HG02973 (cell line): ENCODE results near the gene RPS23.

ENCODE experiments used
- ATAC-seq: cut with Tn5 transposase; IDR thresholded peaks from one replicate; pipeline ENCODE4 v1.9.1; 2021; ENCODE audit warnings: moderate library complexity; ENCODE audit not compliant: unreplicated experiment

The RPS23 gene

DNA sequence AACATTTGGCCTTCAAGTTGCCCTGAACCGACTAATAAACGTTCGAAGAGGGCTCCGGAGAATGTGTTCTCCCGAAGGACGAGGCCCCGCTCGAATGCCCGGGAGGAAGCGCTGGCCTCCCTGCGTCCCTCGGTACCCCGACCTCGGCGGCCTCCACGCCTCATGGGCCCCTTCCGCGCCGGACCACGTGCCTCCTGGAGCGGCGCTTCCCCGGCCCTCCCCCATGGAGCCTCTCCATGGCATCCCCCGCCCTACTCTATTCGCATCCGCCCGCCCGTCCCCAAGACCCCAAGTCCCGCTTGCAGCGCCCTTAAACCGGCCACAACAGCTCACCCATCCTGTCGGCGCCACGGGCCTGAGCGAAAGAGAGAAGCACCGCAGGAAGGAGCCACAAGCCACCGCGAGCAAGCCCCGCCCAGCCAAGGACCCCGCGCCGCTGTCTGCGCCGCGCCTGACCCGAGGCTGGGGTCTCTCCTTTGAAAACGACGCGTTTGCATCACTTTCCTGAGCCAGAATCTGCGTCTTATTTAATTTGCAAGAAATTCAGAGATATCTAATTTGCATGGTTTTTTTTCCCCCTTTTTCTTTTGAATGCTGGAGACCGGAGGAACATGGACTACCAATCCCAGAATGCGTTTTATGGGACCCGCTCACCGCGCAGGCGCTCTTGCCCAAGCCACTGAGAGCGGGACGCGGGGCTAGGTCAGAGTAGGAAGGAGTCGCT, at the start of gene RPS23:
TSS of gene RPS23 (minus strand) at position 368 of the 724 bp plus-strand sequence. CDS start at position 337, 31 bp downstream.
- ATAC-seq: peak; percentile 93

DNA sequence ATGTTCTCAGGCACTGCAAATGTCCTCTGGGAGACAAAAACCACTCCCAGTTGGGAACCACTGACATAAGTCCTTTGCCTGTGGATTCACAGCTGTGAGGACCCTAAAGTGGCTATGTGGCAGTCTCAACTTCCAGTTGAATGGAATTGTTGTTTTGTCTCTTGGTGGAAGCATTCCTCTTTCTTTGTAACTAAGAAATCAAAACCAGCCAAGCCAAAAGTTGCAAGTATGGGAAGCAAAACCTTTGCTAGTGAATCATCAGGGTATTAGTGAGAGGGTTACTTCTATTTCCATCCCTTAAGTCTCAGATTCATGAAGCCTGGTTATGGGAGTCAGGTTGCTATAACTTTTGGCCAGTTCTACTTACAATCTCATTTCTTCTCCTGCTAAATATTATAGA, 49.8 kb upstream of the RPS23 start:
- ATAC-seq: no peak

DNA sequence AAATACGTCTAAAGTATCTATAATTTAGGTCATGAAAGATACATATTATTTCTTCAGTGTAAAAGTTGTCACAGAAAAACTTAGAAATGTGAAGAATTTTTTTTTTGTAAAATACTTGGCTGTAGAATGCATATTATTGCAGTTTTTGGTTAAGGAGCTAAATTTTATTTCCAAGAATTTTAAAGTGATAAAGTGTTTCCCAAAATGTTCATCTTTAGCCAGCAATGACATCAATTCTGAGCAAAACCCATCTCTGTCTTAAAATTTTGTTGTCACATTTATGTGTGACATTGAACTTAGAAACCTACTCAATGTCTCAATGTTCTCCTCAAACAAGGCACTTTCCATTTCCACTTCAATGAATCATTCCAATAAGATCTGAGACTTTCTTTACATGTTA, 47.8 kb upstream of the RPS23 start:
- ATAC-seq: no peak

DNA sequence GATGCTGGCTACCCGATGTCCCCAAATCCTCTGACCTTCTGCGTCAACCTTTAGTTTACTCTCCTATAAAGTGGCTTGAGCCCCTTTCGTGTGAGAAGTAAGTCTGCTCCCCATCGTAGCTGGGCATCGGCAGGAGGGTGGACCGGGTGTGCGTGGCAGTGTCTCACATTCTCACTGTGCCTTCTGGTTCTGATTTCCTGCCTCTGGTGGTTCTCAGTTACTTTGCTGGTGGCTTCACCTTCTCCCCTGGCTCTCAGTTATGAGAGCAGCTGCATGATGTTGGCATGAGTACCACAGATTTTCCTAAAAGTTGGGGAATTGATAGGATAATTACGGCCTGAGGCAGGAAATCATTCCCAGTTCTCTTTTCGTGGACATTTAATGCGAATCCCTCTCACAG, 47.0 kb upstream of the RPS23 start:
- no peak for ATAC-seq

DNA sequence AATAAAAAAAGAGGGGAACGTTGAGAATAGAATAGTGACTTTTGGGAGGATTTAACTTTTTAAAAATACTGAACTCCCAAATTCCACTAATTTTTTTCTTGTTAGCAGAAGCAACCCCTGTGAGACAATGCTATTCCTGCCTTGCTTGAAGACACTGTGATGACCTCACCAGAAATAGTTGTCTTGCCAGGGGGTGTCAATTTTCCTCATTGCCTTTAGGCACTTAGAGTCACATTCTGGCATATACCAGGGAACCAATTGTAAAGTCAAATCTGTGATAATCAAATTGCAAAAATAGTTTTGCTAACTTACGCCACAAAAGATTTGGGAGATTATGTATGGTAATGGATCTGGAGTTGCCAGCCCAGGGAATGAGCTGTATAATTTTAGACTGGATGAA, 42.8 kb upstream of the RPS23 start:
- no peak for ATAC-seq

DNA sequence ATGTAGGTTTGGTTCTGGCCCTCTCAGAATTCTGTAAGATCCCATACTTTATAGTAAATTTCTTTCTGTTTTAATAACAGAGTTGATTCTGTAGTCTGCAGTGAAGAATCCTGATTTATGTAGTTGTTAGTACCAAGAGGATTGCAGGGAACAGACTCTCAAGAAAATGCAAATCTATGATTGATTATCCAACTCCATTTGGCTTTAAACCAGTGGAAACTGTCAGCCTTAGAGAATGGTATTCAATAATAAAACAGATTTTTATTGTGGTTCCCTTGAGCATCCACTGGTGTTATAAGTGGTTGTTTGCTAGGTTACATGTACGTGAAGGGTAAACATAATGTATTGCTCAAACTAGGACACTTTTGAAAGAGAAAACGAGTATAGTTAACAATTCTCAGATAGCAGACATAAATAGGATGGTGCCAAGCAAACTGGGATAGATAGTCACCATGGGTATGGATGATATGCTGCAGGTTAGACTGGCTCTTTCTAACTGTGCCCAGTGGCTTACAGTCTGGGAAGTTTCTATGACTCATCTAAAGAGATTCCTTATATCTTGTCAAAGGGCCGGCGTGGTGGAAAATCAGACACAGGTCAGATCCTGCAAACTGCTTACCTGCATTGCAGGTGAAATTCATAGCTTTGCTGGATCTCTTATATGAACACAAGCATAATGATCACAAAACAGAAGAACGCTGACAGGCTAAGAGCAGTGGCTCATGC, 41.7 kb upstream of the RPS23 start:
- ATAC-seq: no peak

DNA sequence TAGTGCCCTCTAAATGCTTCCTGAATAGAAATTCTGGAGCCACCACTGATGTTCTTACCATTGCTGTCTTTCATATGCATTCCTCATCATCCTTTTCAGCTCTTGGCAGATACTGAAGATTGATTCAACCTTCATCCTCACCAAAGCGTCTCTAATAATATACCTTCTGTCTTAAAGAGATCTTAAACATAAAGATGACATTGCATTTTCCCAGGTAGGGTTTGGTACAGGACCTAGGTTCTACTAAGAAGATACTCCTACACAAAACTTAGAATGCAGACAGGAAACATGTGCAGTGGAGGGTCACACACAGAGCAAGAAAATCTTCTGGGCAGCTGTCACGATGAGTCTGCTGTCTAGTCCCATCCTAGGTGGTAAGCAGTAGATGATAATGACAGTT, 41.0 kb upstream of the RPS23 start:
- ATAC-seq: no peak

DNA sequence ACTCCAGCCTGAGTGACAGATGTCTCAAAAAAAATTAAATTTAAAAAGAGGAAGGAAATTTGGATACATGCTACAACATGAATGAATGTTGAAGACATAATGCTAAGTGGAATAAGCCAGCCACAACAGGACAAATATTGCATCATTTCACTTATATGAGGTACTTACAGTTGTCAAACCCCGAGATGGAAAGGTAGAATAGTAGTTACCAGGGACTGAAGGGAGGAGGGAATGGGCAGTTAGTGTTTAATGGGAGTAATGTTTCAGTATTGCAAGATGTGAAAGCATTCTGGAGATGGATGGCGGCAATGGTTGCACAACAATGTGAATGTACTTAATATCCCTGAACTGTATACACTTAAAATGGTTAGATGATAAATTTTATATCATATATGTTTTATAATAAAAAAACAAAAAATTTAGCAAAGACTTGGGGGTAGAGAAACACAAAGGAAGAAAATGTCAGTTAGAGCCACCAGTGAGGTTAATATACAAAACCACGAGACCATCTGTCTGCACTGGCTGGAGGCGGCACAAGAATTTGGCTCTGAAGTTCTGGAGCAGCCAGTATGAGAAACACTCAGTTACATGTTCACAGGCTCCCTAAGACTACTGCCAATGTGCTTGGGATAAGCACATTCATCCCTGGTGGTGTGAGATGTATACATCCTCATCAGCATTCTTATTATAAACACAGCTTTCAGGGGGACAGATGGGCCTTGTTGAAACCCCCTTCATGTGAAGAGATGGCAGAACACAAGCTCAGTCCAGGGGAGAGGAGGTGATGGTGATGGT, 37.0 kb upstream of the RPS23 start:
- no peak for ATAC-seq

DNA sequence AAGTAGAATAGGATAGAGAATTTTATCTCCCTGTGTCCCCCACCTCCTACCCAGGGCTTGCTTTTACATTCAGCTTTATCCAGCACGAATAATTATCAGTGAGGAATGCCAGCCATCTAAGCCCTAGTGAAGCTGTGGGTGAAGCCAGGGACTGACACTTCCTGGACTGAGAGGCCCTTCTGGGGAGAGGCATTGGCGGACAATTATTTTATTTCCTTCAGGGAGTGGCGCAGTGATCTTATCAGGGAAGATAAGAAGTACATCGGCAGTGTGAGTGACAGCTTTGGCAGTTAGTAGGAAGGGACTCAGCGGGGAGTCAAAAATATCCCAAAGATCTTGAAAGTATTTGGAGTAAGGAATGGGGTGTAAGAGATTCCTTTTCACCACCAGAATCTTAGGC, 34.9 kb upstream of the RPS23 start:
- ATAC-seq: no peak

DNA sequence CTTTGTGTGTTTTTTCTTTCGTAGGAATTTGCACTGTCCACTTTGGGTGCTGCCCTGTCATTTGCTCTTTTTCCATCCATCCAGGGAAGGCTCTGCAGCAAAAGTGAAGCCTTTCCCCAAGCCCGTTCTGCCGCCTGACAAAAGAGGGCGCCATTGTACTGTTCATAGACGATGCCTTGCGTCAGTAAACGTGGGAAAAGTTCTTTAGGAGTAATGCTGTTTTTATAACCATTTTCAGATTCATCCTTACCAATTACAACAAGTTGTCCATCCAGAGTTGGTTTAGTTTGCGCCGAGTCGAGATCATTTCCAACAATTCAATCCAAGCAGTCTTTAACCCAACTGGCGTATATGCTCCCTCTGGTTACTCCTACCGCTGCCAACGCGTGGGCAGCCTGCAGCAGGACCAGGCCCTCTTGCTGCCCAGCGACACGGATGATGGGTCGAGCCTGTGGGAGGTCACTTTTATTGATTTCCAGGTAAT, 34.3 kb upstream of the RPS23 start:
- ATAC-seq: no peak

DNA sequence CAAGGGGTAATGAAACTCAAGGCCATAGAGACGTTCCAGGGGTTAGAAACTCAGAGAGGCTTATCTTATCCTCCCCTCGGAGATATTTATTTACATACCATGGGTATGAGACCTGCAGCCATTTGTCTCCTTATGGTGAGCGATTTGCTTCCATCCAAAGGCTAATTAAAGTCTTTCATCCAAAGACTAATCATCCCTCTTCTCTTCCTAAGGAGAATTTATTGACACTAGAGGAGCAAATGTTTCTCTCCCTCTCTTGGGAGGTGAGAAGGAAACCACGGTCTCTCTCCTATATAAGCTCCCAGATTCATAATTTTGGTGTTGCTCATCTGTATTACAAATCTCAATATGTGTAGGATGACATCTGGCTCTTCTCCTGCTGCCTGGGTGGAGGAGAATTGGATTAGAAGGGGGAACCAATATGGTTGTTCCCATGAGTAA, 31.0 kb upstream of the RPS23 start:
- ATAC-seq: no peak

DNA sequence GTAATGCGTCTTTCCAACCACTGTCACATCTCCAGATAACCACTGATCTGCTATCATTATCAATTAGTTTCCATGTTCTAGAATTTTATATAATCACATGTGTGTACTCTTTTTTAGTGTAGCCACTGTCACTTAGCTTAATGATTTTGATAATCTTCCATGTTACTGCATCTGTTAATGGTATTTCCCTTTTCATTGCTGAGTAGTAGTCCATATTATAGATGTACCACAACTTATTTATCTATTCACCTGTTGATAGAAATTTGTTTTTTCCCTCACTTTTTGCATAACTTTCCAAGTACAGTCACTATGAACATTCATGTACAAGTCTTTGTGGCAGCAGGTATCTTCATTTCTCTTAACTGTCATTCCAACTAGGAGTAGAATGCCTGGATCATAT, 30.3 kb upstream of the RPS23 start:
- ATAC-seq: no peak

DNA sequence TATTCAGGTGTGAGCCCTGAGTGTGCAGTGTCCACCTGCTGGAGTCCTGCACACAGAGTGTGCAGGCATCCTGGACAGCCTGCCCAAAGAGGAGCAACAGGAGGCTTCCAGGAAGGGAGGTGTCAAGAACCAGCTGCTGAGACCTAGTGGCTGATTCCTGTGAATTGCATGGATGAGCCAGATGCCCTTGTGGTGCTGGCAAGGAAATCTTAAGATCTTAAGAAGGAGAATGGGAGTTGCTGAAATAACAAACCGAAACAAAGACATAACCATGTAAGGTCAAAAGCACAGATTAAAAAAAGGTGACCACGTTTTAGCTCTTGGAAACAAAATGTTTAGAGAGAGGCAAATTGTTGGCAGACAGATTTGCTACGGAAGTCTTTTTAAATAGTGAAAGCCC, 29.3 kb upstream of the RPS23 start:
- no peak for ATAC-seq

DNA sequence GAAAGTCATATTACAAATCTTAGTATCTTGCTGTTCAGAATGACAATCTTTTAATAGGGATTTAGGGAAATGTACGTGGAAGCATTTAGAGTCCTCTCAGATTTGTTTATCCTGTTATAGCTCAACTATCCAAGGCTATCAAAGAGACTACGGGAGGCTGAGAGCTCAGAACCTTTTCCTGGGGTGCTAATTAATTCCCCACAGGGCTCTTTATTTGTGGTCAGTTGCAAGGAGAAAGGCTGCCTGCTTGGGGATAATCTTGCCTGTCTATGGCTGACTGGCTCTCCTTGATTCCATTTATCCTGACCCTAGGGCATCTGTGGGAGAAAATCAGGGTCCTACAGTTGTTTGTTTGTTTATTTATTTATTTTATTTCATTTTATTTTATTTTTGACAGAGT, 28.0 kb upstream of the RPS23 start:
- ATAC-seq: no peak

DNA sequence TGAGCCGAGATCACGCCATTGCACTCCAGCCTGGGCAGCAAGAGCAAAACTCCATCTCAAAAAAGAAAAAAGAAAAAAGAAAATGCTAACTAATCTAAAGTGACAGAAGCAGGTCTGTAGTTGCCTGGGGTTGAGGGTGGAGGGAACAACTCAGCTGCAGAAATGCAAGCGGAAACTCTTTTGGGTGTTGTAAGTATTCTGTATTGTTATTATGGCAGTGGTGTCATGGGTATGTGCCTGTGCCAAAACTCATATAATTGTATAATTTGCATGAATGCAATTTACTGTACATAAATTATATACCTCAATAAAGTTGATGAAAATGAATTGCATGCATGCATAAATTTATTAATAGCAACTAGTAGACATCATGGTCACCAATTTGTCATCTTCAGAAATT, 23.0 kb upstream of the RPS23 start:
- ATAC-seq: no peak

DNA sequence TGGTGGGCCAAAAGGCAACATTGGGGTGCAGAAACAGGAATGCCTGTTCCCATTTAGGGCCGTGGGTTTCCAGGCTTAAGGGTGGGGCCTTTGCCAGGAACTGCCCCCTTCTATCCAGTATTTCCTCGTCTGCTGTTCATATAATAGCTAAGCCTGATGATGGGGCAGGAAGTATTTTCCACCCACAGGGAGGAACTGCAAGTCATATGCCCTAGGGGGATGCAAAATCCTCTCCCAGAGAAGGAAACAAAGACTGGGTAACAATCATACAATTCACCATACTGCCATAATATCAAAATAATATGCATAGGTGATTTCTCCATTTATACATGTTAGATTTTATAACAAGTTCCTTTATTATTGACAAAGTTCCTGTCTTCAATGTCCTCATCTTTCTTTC, 20.5 kb upstream of the RPS23 start:
- ATAC-seq: no peak

DNA sequence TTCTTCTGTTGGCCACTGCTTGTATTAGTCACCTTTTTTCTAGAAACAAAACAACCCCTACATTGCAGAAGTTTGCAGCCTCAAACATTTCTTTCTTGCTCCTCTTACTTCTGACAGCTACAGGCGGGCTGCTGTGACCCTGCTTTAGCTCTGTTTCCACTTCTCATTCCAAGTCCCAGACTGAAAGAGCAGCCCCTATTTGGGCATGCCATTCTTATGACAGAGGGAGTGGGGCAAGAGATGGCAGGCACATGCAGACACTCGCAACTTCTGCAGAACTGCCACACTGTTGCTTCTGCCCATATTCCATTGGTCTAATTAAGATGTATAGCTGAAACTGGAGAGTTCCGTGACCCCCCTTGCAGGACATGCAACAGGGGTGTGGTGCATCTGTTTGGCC, 19.6 kb upstream of the RPS23 start:
- ATAC-seq: no peak

DNA sequence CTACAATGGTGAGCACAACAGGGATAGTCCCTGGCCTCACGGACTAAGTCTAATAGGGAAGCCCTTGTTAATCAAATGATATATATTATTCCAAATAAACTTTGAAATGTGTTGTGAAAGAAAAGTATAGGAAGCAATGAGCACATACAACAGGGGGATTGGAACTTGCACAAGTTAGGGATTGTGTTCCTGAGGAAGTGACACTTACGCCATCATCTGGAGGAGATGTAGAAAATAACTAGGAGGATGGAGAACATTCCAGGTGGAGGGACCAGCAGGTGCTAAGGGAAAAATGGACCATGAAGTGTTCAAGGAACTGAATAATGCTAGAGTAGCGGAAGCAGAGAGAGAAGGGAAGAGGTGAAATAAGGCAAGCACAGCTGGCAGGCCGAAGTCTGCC, 18.8 kb upstream of the RPS23 start:
- no peak for ATAC-seq

DNA sequence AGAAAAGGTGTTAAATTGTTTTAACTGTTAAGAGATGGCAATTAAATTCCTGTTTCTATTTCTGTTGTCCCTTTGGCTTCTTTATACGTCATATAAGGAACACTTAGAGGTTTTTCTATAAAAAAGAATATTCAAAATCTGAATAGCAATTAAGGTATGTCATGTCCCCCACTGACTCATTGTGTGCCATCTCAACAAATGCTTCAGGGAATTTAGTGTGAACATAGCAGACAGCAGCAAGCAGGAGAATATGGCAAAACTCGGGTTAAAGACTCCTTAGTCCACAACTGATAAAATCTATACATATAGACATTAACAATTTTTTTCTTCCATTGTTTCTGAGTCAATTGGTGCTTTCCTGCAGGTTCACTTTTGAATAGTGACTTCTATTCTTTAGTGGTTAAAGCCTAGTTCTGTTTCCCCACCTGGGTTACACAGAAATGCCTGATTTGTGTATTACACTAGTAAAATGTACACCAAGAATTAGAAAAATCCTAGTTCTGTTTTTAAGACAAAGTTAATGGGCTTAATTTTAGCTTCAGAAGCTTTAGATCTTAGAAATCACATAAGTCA, 17.9 kb upstream of the RPS23 start:
- ATAC-seq: no peak

DNA sequence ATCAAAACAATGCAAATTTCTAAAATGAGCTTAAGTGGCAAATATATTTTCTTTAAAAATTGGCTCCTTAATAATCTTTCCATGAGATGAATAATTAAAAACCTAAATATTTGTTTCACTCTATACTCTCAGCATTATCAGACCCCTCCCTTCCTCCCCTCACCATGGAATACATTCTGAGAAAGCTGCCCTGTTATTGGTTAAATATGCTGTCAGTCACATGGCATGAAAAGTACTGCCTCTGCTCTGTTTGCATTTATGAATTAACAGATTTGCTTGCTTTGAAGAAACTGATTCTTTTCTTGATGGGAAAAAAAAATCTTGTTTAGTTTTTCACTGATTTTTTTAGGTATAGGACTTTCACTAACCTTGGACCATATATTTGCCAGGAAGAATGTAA, 17.0 kb upstream of the RPS23 start:
- no peak for ATAC-seq

DNA sequence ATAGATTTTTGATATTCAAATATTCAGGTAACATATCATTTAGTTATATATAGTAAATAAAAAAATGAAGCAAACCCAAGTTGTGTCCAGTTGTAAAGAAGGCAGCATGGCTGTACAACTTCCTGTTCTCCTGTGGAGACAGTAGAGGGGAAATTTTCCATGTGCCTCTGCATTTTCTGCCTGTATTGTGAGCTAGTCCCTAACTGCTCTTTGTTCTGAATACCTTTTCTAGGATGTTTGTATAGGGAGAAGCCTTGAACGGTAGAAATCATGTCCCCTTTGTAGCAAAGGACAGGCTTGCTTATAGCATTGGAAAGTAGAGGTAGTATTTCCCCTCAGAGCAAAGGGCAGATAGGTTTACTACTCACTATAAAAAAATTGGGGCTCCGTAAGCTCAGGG, 13.3 kb upstream of the RPS23 start:
- ATAC-seq: no peak
